ENCODE results near the gene PXN.
"Not testable (repeated sequence)": the region's sequence is repeated elsewhere in the genome, so short reads cannot be mapped to it uniquely, and the experiment has no call there.

PXN gene

GRCh38 chr12:120224304-120225199 is 41.0 kb downstream of the PXN start:
- peak; percentile 72 to 79 for DNase-seq

GRCh38 chr12:120223458-120224303 is 41.8 kb downstream of the PXN start:
- DNase-seq: no peak

GRCh38 chr12:120222288-120222832 is 43.2 kb downstream of the PXN start:
- no peak for DNase-seq

GRCh38 chr12:120221576-120221900 is 44.0 kb downstream of the PXN start:
- no peak for DNase-seq

- DNase-seq: no peak
These were observed 44.5 kb downstream of the PXN start for GRCh38 chr12:120220838-120221575.

- DNase-seq: no peak
These were observed 46.6 kb downstream of the PXN start for GRCh38 chr12:120218680-120219606.

GRCh38 chr12:120216742-120217605 is 48.6 kb downstream of the PXN start:
- DNase-seq: no peak

GRCh38 chr12:120215766-120216735 is 49.5 kb downstream of the PXN start:
- no peak for DNase-seq

- DNase-seq: no peak
These were observed 50.2 kb downstream of the PXN start for GRCh38 chr12:120215357-120215735.

GRCh38 chr12:120214626-120215356 is 50.7 kb downstream of the PXN start:
- no peak for DNase-seq

- DNase-seq: no peak
These were observed 51.8 kb downstream of the PXN start for GRCh38 chr12:120213758-120214157.

GRCh38 chr12:120213182-120213581 is 52.3 kb downstream of the PXN start:
- DNase-seq: not testable (repeated sequence)

GRCh38 chr12:120212301-120212700 is 53.2 kb downstream of the PXN start:
- no peak for DNase-seq

- DNase-seq: no peak
These were observed 53.6 kb downstream of the PXN start for GRCh38 chr12:120211904-120212283.

- no peak for DNase-seq
These were observed 54.2 kb downstream of the PXN start for GRCh38 chr12:120211243-120211903.

GRCh38 chr12:120209851-120210250 is 55.7 kb downstream of the PXN start:
- no peak for DNase-seq

- no peak for DNase-seq
These were observed 58.3 kb downstream of the PXN start for GRCh38 chr12:120207227-120207626.

GRCh38 chr12:120206781-120207180 is 58.7 kb downstream of the PXN start:
- DNase-seq: not testable (repeated sequence)

All from Kasumi-1 (cell line).